Ovary (tissue), 9 donors: ENCODE results near the gene TECPR2. TPM values are rescaled to one million over a fixed set of nuclear protein-coding genes. Genes with fewer than 3 reads are reported as not detected.

Experiments used
- DNase-seq, 5 donors: peaks; one replicate each; pipeline ENCODE4 v3.0.0-alpha.2; 2019 to 2020
- H3K27ac ChIP-seq, 2 donors: fragments of 200-600 bp; one replicate each; pipeline versions ENCODE4 v1.5.1 to v1.8.0; 2019 to 2022
- H3K27me3 ChIP-seq: fragments of 200-600 bp; one replicate; pipeline ENCODE4 v1.8.0; 2022
- H3K36me3 ChIP-seq: fragments of 200-600 bp; sonication (generic); one replicate; pipeline ENCODE4 v1.5.1; 2019
- H3K4me1 ChIP-seq: one replicate; pipeline ENCODE4 v1.8.1; 2013; ENCODE audit warnings: mild to moderate bottlenecking, moderate library complexity; ENCODE audit not compliant: insufficient read depth
- H3K4me3 ChIP-seq: fragments of 200-600 bp; sonication (generic); one replicate; pipeline ENCODE4 v1.5.1; 2017
- H3K9me3 ChIP-seq, 2 donors: fragments of 200-600 bp in 1 of 2; sonication (generic) in 1 of 2; one replicate each; pipeline versions ENCODE4 v1.5.1 to v1.8.1; 2013 to 2019; ENCODE audit warnings: mild to moderate bottlenecking in 1 of 2, moderate library complexity in 1 of 2
- EP300 ChIP-seq: sonication (generic); formaldehyde crosslinking; IDR thresholded peaks from one replicate; pipeline ENCODE4 v1.6.1; 2017; ENCODE audit warnings: antibody characterized with exemption
- POLR2A ChIP-seq: fragments of 450-650 bp; IDR thresholded peaks from one replicate; pipeline ENCODE4 v1.6.1; 2017; ENCODE audit warnings: antibody characterized with exemption, mild to moderate bottlenecking, moderate library complexity
- WGBS, 3 donors: extraction: QIAGEN DNeasy Blood & Tissue Kit in 1 of 3; methylation state at CpG; one replicate each; pipeline versions ENCODE4 v1.1.5 to v1.1.7; 2013 to 2017; 5-methylcytosine and 5-hydroxymethylcytosine counted together
- intact Hi-C, 4 donors: fragments of 100-400 bp; cut with DNase I; formaldehyde crosslinking; loops; one replicate each; pipeline versions ENCODE4 v1.11.0 to v1.15.1; 2022 to 2023
- polyA plus RNA-seq, 2 donors: library from polyadenylated mRNA; stranded (reverse); fragments of 200-250 nt in 1 of 2; fragments of 350-450 nt in 1 of 2; fragmentation: Illumina TruSeq in 1 of 2; extraction: RNeasy Lipid Tissue Mini Kit (QIAGEN cat#74804) in 1 of 2; gene quantifications; one replicate each; pipeline ENCODE4 v1.2.3, GENCODE V29; 2013 to 2014
- total RNA-seq, 7 donors: library from RNA; depleted of rRNA in 2 of 7; stranded (reverse); fragments of >200 nt in 2 of 7; fragmentation: NEBNext Ultra II Directional in 3 of 7; extraction: Animal tissue kit (Norgen Biotek cat#: 25700) in 3 of 7; gene quantifications; one replicate each; pipeline versions ENCODE4 v1.1.0 to v1.2.4, GENCODE V29; 2016 to 2023
- TF ChIP-seq, protein P1 (sequence below), 3 donors: fragments of 450-650 bp in 2 of 3; fragments of 200-600 bp in 1 of 3; IDR thresholded peaks; one replicate each; pipeline versions ENCODE4 v1.5.1 to v1.8.0; 2016 to 2022; ENCODE audit warnings: antibody characterized with exemption in 3 of 3, mild to moderate bottlenecking in 1 of 3
- donor health status: DM: no; HTN: no; CAD: no; lungs with moderate emphysema.
- donor health status: DM: no; HTN: no; CAD: no.
- donor health status: Bipolar disorder and iron deficiency.
- donor health status: DM: yes; HTN: yes; CAD: no.
- donor health status: DM: no; HTN: no; CAD: no.
- donor health status: DM: yes; HTN: yes; CAD: no.

TECPR2 gene
- total and polyA plus RNA-seq, 9 donors, result 8.6 to 29.3 (median 25.8) TPM

DNA sequence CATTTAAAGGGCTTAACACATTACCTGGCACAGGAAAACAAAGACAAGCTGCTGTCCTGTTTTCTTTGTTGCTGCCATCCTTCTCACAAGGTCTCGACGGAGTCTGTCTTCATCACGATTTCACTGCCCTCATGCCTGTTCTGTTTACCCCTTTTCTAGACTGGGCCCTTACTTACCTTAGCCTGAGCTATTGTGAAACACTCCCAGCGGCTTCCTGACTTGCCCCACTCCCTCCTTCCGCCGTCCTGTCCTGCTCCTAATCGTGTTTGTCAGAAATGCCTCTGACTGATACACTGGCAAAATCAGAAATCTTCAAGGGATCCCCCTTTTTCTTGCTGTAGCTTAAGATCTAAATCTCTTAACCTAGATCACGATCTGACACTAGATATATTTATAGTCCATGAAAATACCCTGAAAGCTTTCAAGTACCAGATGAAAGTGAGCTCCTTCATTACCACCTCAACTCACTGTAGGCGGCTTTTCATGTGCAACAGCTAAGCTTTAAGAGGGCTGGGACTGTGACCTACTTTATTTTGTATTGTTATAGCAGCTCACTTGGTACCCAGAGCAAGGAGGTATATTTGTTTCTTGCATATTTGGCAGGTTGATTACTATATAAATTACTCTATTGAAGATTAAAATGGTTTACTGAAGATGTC is 32.1 kb downstream of the TECPR2 start:
- H3K4me3 ChIP-seq, result no peak overlapping the region
- H3K27ac ChIP-seq, result no peak overlapping the region
- no peak for TF ChIP-seq POLR2A
- TF ChIP-seq, protein P1, sequence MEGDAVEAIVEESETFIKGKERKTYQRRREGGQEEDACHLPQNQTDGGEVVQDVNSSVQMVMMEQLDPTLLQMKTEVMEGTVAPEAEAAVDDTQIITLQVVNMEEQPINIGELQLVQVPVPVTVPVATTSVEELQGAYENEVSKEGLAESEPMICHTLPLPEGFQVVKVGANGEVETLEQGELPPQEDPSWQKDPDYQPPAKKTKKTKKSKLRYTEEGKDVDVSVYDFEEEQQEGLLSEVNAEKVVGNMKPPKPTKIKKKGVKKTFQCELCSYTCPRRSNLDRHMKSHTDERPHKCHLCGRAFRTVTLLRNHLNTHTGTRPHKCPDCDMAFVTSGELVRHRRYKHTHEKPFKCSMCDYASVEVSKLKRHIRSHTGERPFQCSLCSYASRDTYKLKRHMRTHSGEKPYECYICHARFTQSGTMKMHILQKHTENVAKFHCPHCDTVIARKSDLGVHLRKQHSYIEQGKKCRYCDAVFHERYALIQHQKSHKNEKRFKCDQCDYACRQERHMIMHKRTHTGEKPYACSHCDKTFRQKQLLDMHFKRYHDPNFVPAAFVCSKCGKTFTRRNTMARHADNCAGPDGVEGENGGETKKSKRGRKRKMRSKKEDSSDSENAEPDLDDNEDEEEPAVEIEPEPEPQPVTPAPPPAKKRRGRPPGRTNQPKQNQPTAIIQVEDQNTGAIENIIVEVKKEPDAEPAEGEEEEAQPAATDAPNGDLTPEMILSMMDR (IDR thresholded peaks at IDR 0.05), result no peak
- TF ChIP-seq EP300, result no peak
- WGBS, 3 donors, result 77 to 82% (median 82%) methylated on average over 9 of the region's 9 CpGs
- intact Hi-C loops, result loop anchor here in 2 of 4 donors (10.0 kb wide), 2 partner anchors 1520 to 1890 kb away; no protein-coding TSS in a partner anchor
- no peaks in the 10 kb centered on the region for H3K27me3 ChIP-seq
- no peaks in the 10 kb centered on the region for H3K9me3 ChIP-seq
- H3K4me1 ChIP-seq, result no peaks in the 10 kb centered on the region
- no peaks in the 10 kb centered on the region for H3K36me3 ChIP-seq
- no peak for DNase-seq

DNA sequence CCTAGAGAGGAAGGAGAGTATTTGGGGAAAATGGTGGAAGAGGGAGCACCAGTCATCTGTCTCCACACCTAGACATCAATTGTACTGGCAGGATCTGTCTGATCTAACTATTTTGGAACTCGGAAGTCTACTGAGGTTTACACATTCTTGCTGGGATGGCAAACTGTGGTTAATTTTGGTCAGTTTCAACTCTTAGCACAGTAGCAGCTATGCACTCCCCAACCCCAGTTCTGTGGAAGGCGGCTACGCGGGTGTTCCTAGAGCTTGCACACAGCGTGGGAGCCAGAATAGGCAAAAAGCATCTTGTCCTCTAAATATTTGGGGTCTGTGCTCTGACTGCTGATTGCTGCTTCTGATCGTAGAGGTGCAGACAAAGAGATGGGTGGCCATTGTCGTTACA is 33.8 kb downstream of the TECPR2 start:
- H3K9me3 ChIP-seq, result no peaks in the 10 kb centered on the region
- no peak for TF ChIP-seq POLR2A
- TF ChIP-seq EP300, result no peak
- TF ChIP-seq, protein P1 (IDR thresholded peaks at IDR 0.05), result no peak
- intact Hi-C loops, result loop anchor here in 2 of 4 donors (10.0 kb wide), 2 partner anchors 1522 to 1892 kb away; no protein-coding TSS in a partner anchor
- H3K4me1 ChIP-seq, result no peaks in the 10 kb centered on the region
- H3K27me3 ChIP-seq, result no peaks in the 10 kb centered on the region
- no peak overlapping the region for H3K27ac ChIP-seq
- H3K4me3 ChIP-seq, result no peak overlapping the region
- 86 to 93% (median 91%) methylated on average over 7 of the region's 7 CpGs for WGBS, 3 donors
- H3K36me3 ChIP-seq, result no peaks in the 10 kb centered on the region
- no peak for DNase-seq

DNA sequence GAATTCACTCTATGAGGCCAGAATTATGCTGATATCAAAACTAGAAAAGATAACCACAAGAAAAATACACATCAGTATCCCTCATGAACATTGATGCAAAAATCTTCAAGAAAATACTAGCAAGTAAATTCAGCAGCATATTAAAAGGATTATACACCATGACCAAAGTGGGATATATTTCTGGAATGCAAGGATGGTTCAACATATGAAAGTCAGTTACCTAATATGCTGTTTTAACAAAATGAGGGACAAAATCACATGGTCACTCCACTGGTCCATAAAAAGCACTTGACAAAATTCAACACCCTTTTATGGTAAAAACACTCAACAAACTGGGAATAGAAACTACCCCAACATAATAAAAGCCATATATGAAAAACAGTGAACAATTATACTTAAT is 40.3 kb downstream of the TECPR2 start:
- no peak overlapping the region for H3K4me3 ChIP-seq
- DNase-seq, result no peak
- H3K27me3 ChIP-seq, result no peaks in the 10 kb centered on the region
- no peak overlapping the region for H3K27ac ChIP-seq
- no peaks in the 10 kb centered on the region for H3K9me3 ChIP-seq
- intact Hi-C loops, result no loop called here
- no peaks in the 10 kb centered on the region for H3K4me1 ChIP-seq
- TF ChIP-seq EP300 (no peak), POLR2A (no peak)
- TF ChIP-seq, protein P1 (IDR thresholded peaks at IDR 0.05), result no peak
- H3K36me3 ChIP-seq, result no peaks in the 10 kb centered on the region

DNA sequence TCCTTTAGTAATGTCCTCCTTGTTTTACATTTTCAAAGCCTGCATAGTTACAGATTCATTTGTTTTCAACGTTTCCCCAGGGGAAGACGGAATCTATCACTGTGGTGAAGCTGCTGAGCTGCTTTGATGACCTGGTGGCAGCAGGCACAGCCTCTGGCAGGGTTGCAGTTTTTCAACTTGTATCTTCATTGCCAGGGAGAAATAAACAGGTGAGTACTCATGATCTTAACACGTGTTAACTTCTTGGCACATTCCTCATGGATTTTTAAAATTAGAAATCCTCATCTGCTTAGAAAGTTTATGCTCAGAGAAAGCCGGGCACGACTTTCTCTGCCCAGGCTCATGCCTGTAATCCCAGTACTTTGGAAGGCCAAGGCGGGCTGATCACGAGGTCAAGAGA is 44.5 kb downstream of the TECPR2 start:
- Histone ChIP-seq H3K27me3 (no peaks in the 10 kb centered on the region), H3K9me3 (no peaks in the 10 kb centered on the region), H3K36me3 (no peaks in the 10 kb centered on the region), H3K4me1 (no peaks in the 10 kb centered on the region), H3K4me3 (no peak overlapping the region), H3K27ac (no peak overlapping the region)
- TF ChIP-seq EP300 (no peak), POLR2A (no peak)
- TF ChIP-seq, protein P1 (IDR thresholded peaks at IDR 0.05), result no peak
- WGBS, 3 donors, result 88 to 92% (median 91%) methylated on average over 7 of the region's 7 CpGs
- no peak for DNase-seq
- intact Hi-C loops, result no loop called here
